Muscle of back (tissue), 11 donors: ENCODE results near the gene KCNT2. TPM values are rescaled to one million over a fixed set of nuclear protein-coding genes. Genes with fewer than 3 reads are reported as not detected.

Source experiments
- DNase-seq, 3 donors: peaks; one replicate each; pipeline versions ENCODE4 v3.0.0 to v3.0.0-alpha.2; 2013
- polyA plus RNA-seq, 10 donors: library from polyadenylated mRNA; unstranded; fragments of 120-200 nt; gene quantifications; one replicate each; pipeline ENCODE4 v1.2.1, GENCODE V29; 2013; ENCODE audit not compliant: insufficient read length in 10 of 10

KCNT2 gene
- polyA plus RNA-seq, 10 donors: 3.2 to 8.8 (median 5.2) TPM

- DNase-seq: no peak
Observed at GRCh38 chr1:196450143-196451095, 157.8 kb downstream of the KCNT2 start.

- DNase-seq: no peak
Observed at GRCh38 chr1:196449460-196449859, 158.8 kb downstream of the KCNT2 start.

- no peak for DNase-seq
Observed at GRCh38 chr1:196445775-196446174, 162.5 kb downstream of the KCNT2 start.

GRCh38 chr1:196444634-196445033 lies 163.6 kb downstream of the KCNT2 start:
- DNase-seq: no peak

- peak in 1 of 3 donors; percentile 15 for DNase-seq
Observed at GRCh38 chr1:196442366-196442765, 165.9 kb downstream of the KCNT2 start.

- no peak for DNase-seq
Observed at GRCh38 chr1:196440711-196441110, 167.5 kb downstream of the KCNT2 start.

- DNase-seq: no peak
Observed at GRCh38 chr1:196438329-196438728, 169.9 kb downstream of the KCNT2 start.

- no peak for DNase-seq
Observed at GRCh38 chr1:196437671-196438070, 170.6 kb downstream of the KCNT2 start.

GRCh38 chr1:196433000-196433399 lies 175.2 kb downstream of the KCNT2 start:
- no peak for DNase-seq

- no peak for DNase-seq
Observed at GRCh38 chr1:196427976-196428734, 180.1 kb downstream of the KCNT2 start.

GRCh38 chr1:196425513-196425912 lies 182.7 kb downstream of the KCNT2 start:
- no peak for DNase-seq

GRCh38 chr1:196423612-196424011 lies 184.6 kb downstream of the KCNT2 start:
- DNase-seq: no peak

- DNase-seq: no peak
Observed at GRCh38 chr1:196418772-196419171, 189.5 kb downstream of the KCNT2 start.

- DNase-seq: no peak
Observed at GRCh38 chr1:196415978-196416377, 192.3 kb downstream of the KCNT2 start.

- DNase-seq: no peak
Observed at GRCh38 chr1:196412326-196412725, 195.9 kb downstream of the KCNT2 start.

GRCh38 chr1:196410768-196411167 lies 197.5 kb downstream of the KCNT2 start:
- no peak for DNase-seq

- DNase-seq: no peak
Observed at GRCh38 chr1:196409586-196409985, 198.7 kb downstream of the KCNT2 start.

GRCh38 chr1:196407358-196408051 lies 200.7 kb downstream of the KCNT2 start:
- DNase-seq: peak in 1 of 3 donors; percentile 17

GRCh38 chr1:196405839-196406238 lies 202.4 kb downstream of the KCNT2 start:
- no peak for DNase-seq

GRCh38 chr1:196403803-196404690 lies 204.2 kb downstream of the KCNT2 start:
- DNase-seq: no peak

GRCh38 chr1:196401891-196402290 lies 206.3 kb downstream of the KCNT2 start:
- DNase-seq: no peak
